K562 (cell line): ENCODE results near the gene SHC1. TPM values are rescaled to one million over a fixed set of nuclear protein-coding genes. Genes with fewer than 3 reads are reported as not detected.
A peak's percentile ranks its signal among the peaks of the same experiment; 100 is the strongest.

ENCODE experiments used
- ATAC-seq: fragments of 200-7000 bp; cut with Tn5 transposase; 3 replicates; pipeline ENCODE4 v1.9.1; 2020; ENCODE audit warnings: moderate library complexity
- BruUV-seq: library from RNA; stranded (reverse); fragments of 400-500 nt; replicated peaks from 2 replicates; lab custom pipeline; 2021; lab: Mats Ljungman, UMichigan
- CTCF ChIA-PET: fragments of 300-600 bp; formaldehyde crosslinking; extraction: SDS; loops from one replicate; lab custom pipeline; 2021; ENCODE audit warnings: low intra/inter-chr PET ratio; lab: Yijun Ruan, JAX
- POLR2A ChIA-PET: fragments of 300-600, 350-650 bp; sonication (Branson Sonifier 250); formaldehyde crosslinking; extraction: SDS; loops from one replicate; lab custom pipeline; 2021; ENCODE audit warnings: antibody characterized with exemption, inconsistent platforms; lab: Yijun Ruan, JAX
- DNase-seq, 4 experiments: peaks; one replicate each; pipeline versions ENCODE4 v3.0.0 to v3.0.0-alpha.2; 2011 to 2018; ENCODE audit warnings: low spot score in 3 of 4, mixed read lengths in 3 of 4; ENCODE audit errors: extremely low read depth in 1 of 4
- FAIRE-seq: peaks from 2 replicates; lab custom pipeline; 2011; peaks lifted over from hg19 to GRCh38; lab: Jason Lieb, UNC
- H2AFZ ChIP-seq: 2 replicates; pipeline ENCODE4 v1.6.0; 2011; ENCODE audit warnings: low read depth, low read length, control low read depth, inconsistent platforms
- H3K27ac ChIP-seq: fragments of 200-600 bp; 3 replicates; pipeline ENCODE4 v1.8.0; 2011; ENCODE audit warnings: low read depth, mild to moderate bottlenecking, control low read depth, inconsistent platforms, low read length, moderate library complexity, mixed read lengths; ENCODE audit errors: extremely low read depth
- H3K27me3 ChIP-seq, 2 experiments: fragments of 300-600 bp in 1 of 2; 2 replicates in 1 of 2; 3 replicates in 1 of 2; pipeline versions ENCODE4 v1.6.0 to v1.8.0; 2011; ENCODE audit warnings: inconsistent platforms in 2 of 2, low read length in 2 of 2, mild to moderate bottlenecking in 1 of 2, mixed read lengths in 1 of 2, moderate library complexity in 1 of 2; ENCODE audit not compliant: control insufficient read depth in 2 of 2, insufficient read depth in 2 of 2
- H3K36me3 ChIP-seq: fragments of 300-600 bp; 3 replicates; pipeline ENCODE4 v1.8.0; 2011; ENCODE audit warnings: mild to moderate bottlenecking, low read length, inconsistent platforms; ENCODE audit not compliant: control insufficient read depth, insufficient read depth
- H3K4me1 ChIP-seq, 2 experiments: fragments of 200-600 bp in 1 of 2; replicated peaks in 1 of 2; 2 replicates in 1 of 2; 3 replicates in 1 of 2; pipeline versions ENCODE4 v1.5.1 to v1.8.0; 2011; ENCODE audit warnings: inconsistent platforms in 2 of 2, low read length in 2 of 2, mild to moderate bottlenecking in 1 of 2, mixed read lengths in 1 of 2, moderate library complexity in 1 of 2; ENCODE audit not compliant: control insufficient read depth in 2 of 2, insufficient read depth in 2 of 2
- H3K4me2 ChIP-seq: 2 replicates; pipeline ENCODE4 v1.6.1; 2011; ENCODE audit warnings: low read length, control low read depth, inconsistent platforms, mixed read lengths; ENCODE audit not compliant: insufficient read depth
- H3K4me3 ChIP-seq: fragments of 200-600 bp; sonication (generic), shearing (Covaris generic); 2 replicates; pipeline ENCODE4 v1.5.1; 2016; ENCODE audit warnings: control low read depth, inconsistent platforms
- H3K79me2 ChIP-seq: fragments of 200-600 bp; 3 replicates; pipeline ENCODE4 v1.8.0; 2011; ENCODE audit warnings: low read length, inconsistent platforms; ENCODE audit not compliant: control insufficient read depth, insufficient read depth
- H3K9ac ChIP-seq, 2 experiments: 2 replicates each; pipeline versions ENCODE4 v1.6.0 to v1.6.1; 2011; ENCODE audit warnings: low read depth in 2 of 2, low read length in 2 of 2, control low read depth in 1 of 2, inconsistent platforms in 1 of 2, mild to moderate bottlenecking in 1 of 2, mixed read lengths in 1 of 2; ENCODE audit not compliant: insufficient read depth in 1 of 2
- H3K9me1 ChIP-seq: one replicate; pipeline ENCODE4 v1.6.0; 2011; ENCODE audit warnings: inconsistent platforms, mild to moderate bottlenecking, low read length, moderate library complexity; ENCODE audit not compliant: control insufficient read depth, insufficient read depth
- H3K9me3 ChIP-seq: replicated peaks from 2 replicates; pipeline ENCODE4 v1.5.1; 2011; ENCODE audit warnings: low read depth, low read length, inconsistent platforms; ENCODE audit not compliant: control insufficient read depth, insufficient read depth
- H4K20me1 ChIP-seq: replicated peaks from 2 replicates; pipeline ENCODE4 v1.6.1; 2011; ENCODE audit warnings: low read length, inconsistent platforms, mixed read lengths; ENCODE audit not compliant: control insufficient read depth, insufficient read depth
- ARID3A ChIP-seq: IDR thresholded peaks from 2 replicates; pipeline ENCODE4 v1.6.1; 2012; ENCODE audit warnings: low read depth, low read length, improper control_type of control experiment, borderline replicate concordance
- HEY1 ChIP-seq: fragments of 250-450 bp; sonication (Bioruptor Pico); IDR thresholded peaks from 2 replicates; pipeline ENCODE4 v1.5.0; 2020; ENCODE audit warnings: mild to moderate bottlenecking, moderate library complexity, borderline replicate concordance
- PRPF4 ChIP-seq: fragments of 200-400 bp; formaldehyde crosslinking; IDR thresholded peaks from one replicate; pipeline ENCODE4 v1.6.1; 2017; ENCODE audit warnings: low read length, low read depth, mild to moderate bottlenecking; ENCODE audit not compliant: insufficient read depth, poor library complexity, severe bottlenecking
- PTTG1 ChIP-seq: fragments of 450-650 bp; IDR thresholded peaks from 2 replicates; pipeline ENCODE4 v1.6.1; 2016; ENCODE audit warnings: low read depth, mild to moderate bottlenecking, missing genetic modification characterization, missing compliant biosample characterization
- WGBS: fragments of 100-300 bp; shearing (Covaris generic); methylation state at CpG from one replicate; pipeline ENCODE4 v1.1.6; 2016; ENCODE audit warnings: low coverage, mixed read lengths; ENCODE audit not compliant: insufficient coverage; ENCODE audit errors: missing lambda C conversion rate; 5-methylcytosine and 5-hydroxymethylcytosine counted together
- in situ Hi-C: fragments of 300-500 bp; cut with MboI; formaldehyde crosslinking; loops from 4 replicates; pipeline ENCODE4 v1.15.0; 2018; ENCODE audit warnings: inconsistent platforms, mixed read lengths
- intact Hi-C: fragments of 100-400 bp; cut with micrococcal nuclease; formaldehyde crosslinking; loops from 2 replicates; pipeline ENCODE4 v1.14.2; 2022
- polyA plus RNA-seq, 8 experiments: library from polyadenylated mRNA; depleted of rRNA in 4 of 8; stranded (reverse) in 5 of 8; unstranded in 3 of 8; fragments of >200 nt; fragmentation: Nextera tagmentation in 2 of 8; fragmentation: Illumina TruSeq in 1 of 8; extraction: Ambion mirVana in 2 of 8; extraction: Trizol in 1 of 8; gene quantifications; 2 replicates each; pipeline versions ENCODE4 v1.2.1 to v1.2.3, GENCODE V29; 2011 to 2014; ENCODE audit warnings: inconsistent platforms in 1 of 8, missing spikeins in 1 of 8
- total RNA-seq, 7 experiments: library from RNA; depleted of rRNA in 6 of 7; stranded (reverse); fragments of >200 nt in 6 of 7; fragmentation: Illumina TruSeq in 2 of 7; extraction: Trizol in 2 of 7; gene quantifications; 2 replicates each; pipeline versions ENCODE4 v1.2.1 to v1.2.3, GENCODE V29; 2011 to 2021; ENCODE audit warnings: low replicate concordance in 1 of 7
- TF ChIP-seq, protein P1 (sequence below): fragments of 450-650 bp; IDR thresholded peaks from 2 replicates; pipeline ENCODE4 v1.6.1; 2016; ENCODE audit warnings: mild to moderate bottlenecking, moderate library complexity

The SHC1 gene
- total and polyA plus RNA-seq, 9 of the 15 experiments (the other 6 are each of a cell fraction or from before 2014, with no cell fraction given) = 4.1 to 113 (median 51.9) TPM

- FAIRE-seq = no peak
- POLR2A ChIA-PET = interaction anchor here (0.6 to 7.0 kb wide), 3 partner anchors 9 to 343 kb away, joined by 3 to 80 read pairs (median 3); partner anchors contain the start of genes CKS1B and SHC1
- in situ Hi-C loops = loop anchor here (5.0 kb wide), 1 partner anchor 103 kb away; the partner anchor contains the start of gene EFNA4
- no peak for TF ChIP-seq ARID3A
- TF ChIP-seq PRPF4 = no peak
- TF ChIP-seq, protein P1, sequence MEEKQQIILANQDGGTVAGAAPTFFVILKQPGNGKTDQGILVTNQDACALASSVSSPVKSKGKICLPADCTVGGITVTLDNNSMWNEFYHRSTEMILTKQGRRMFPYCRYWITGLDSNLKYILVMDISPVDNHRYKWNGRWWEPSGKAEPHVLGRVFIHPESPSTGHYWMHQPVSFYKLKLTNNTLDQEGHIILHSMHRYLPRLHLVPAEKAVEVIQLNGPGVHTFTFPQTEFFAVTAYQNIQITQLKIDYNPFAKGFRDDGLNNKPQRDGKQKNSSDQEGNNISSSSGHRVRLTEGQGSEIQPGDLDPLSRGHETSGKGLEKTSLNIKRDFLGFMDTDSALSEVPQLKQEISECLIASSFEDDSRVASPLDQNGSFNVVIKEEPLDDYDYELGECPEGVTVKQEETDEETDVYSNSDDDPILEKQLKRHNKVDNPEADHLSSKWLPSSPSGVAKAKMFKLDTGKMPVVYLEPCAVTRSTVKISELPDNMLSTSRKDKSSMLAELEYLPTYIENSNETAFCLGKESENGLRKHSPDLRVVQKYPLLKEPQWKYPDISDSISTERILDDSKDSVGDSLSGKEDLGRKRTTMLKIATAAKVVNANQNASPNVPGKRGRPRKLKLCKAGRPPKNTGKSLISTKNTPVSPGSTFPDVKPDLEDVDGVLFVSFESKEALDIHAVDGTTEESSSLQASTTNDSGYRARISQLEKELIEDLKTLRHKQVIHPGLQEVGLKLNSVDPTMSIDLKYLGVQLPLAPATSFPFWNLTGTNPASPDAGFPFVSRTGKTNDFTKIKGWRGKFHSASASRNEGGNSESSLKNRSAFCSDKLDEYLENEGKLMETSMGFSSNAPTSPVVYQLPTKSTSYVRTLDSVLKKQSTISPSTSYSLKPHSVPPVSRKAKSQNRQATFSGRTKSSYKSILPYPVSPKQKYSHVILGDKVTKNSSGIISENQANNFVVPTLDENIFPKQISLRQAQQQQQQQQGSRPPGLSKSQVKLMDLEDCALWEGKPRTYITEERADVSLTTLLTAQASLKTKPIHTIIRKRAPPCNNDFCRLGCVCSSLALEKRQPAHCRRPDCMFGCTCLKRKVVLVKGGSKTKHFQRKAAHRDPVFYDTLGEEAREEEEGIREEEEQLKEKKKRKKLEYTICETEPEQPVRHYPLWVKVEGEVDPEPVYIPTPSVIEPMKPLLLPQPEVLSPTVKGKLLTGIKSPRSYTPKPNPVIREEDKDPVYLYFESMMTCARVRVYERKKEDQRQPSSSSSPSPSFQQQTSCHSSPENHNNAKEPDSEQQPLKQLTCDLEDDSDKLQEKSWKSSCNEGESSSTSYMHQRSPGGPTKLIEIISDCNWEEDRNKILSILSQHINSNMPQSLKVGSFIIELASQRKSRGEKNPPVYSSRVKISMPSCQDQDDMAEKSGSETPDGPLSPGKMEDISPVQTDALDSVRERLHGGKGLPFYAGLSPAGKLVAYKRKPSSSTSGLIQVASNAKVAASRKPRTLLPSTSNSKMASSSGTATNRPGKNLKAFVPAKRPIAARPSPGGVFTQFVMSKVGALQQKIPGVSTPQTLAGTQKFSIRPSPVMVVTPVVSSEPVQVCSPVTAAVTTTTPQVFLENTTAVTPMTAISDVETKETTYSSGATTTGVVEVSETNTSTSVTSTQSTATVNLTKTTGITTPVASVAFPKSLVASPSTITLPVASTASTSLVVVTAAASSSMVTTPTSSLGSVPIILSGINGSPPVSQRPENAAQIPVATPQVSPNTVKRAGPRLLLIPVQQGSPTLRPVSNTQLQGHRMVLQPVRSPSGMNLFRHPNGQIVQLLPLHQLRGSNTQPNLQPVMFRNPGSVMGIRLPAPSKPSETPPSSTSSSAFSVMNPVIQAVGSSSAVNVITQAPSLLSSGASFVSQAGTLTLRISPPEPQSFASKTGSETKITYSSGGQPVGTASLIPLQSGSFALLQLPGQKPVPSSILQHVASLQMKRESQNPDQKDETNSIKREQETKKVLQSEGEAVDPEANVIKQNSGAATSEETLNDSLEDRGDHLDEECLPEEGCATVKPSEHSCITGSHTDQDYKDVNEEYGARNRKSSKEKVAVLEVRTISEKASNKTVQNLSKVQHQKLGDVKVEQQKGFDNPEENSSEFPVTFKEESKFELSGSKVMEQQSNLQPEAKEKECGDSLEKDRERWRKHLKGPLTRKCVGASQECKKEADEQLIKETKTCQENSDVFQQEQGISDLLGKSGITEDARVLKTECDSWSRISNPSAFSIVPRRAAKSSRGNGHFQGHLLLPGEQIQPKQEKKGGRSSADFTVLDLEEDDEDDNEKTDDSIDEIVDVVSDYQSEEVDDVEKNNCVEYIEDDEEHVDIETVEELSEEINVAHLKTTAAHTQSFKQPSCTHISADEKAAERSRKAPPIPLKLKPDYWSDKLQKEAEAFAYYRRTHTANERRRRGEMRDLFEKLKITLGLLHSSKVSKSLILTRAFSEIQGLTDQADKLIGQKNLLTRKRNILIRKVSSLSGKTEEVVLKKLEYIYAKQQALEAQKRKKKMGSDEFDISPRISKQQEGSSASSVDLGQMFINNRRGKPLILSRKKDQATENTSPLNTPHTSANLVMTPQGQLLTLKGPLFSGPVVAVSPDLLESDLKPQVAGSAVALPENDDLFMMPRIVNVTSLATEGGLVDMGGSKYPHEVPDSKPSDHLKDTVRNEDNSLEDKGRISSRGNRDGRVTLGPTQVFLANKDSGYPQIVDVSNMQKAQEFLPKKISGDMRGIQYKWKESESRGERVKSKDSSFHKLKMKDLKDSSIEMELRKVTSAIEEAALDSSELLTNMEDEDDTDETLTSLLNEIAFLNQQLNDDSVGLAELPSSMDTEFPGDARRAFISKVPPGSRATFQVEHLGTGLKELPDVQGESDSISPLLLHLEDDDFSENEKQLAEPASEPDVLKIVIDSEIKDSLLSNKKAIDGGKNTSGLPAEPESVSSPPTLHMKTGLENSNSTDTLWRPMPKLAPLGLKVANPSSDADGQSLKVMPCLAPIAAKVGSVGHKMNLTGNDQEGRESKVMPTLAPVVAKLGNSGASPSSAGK = no peak
- no peak for TF ChIP-seq PTTG1
- no peak for TF ChIP-seq HEY1
Observed at GRCh38 chr1:154959426-154959780, 11.1 kb downstream of the SHC1 start.

More at GRCh38 chr1:154959426-154959780, 11.1 kb downstream of the SHC1 start:
- peaks cover 36 to 57% of the 10 kb centered on the region in 2 experiments for H3K4me1 ChIP-seq
- DNase-seq = no peak
- peaks cover 39% of the 10 kb centered on the region; the same call in 2 of the 3 replicates for H3K36me3 ChIP-seq
- H3K9ac ChIP-seq = peak overlapping the region in 1 of 2 experiments; percentile 6; a peak in 1 of 4 replicates
- H3K4me2 ChIP-seq = no peak overlapping the region
- no peak overlapping the region for H2AFZ ChIP-seq
- H3K27ac ChIP-seq = no peak overlapping the region
- H4K20me1 ChIP-seq = no peaks in the 10 kb centered on the region
- H3K4me3 ChIP-seq = no peak overlapping the region
- CTCF ChIA-PET = interaction anchor here (0.7 kb wide), 1 partner anchor 194 kb away, joined by 3 read pairs; no protein-coding TSS in a partner anchor
- no peaks in the 10 kb centered on the region for H3K9me3 ChIP-seq
- no peaks in the 10 kb centered on the region for H3K27me3 ChIP-seq
- BruUV-seq = no TSS peak
- intact Hi-C loops = no loop called here
- peaks cover 36% of the 10 kb centered on the region for H3K79me2 ChIP-seq
- no peak for ATAC-seq
- 100% methylated on average over 3 of the region's 7 CpGs for WGBS
- no peaks in the 10 kb centered on the region for H3K9me1 ChIP-seq
